Neural progenitor cell (in vitro differentiated cells): ENCODE measurements around the gene APOL3.

ENCODE experiments used
- EZH2 ChIP-seq: fragments of 200-600 bp; sonication (generic); IDR thresholded peaks from 2 replicates; pipeline ENCODE4 v1.6.1; 2017; ENCODE audit warnings: antibody characterized with exemption, mild to moderate bottlenecking, moderate library complexity
- TF ChIP-seq, protein P1 (sequence below): fragments of 200-600 bp; sonication (generic); IDR thresholded peaks from 2 replicates; pipeline ENCODE4 v1.5.1; 2017; ENCODE audit warnings: antibody characterized with exemption, mild to moderate bottlenecking

DNA sequence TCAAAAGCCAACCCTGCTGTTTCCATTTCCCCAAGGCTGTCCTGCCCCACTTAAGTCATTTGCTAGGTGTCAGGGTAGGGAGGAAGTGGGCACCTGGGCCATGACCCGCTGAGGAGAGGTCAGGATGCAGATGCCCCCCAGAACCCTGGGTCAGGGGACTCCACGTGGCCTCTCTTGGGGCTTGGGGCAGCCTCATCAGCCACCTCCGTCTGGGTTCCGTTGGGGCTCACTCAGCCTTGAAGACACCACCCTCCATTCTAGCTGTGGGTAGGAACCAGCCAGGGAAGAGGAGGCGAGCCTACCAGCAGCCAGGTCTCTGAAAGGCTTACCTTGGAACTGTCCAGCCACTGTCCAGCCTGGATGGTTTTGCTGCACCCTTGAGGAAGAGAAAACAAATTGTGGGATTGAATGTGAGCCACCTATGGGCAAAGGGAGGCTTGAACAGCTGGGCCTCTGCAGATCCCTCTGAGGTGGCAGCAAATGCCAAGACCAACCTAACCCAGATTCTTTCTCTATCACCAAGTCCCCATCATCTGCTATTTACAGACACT, 38.5 kb upstream of the APOL3 start:
- TF ChIP-seq, protein P1, sequence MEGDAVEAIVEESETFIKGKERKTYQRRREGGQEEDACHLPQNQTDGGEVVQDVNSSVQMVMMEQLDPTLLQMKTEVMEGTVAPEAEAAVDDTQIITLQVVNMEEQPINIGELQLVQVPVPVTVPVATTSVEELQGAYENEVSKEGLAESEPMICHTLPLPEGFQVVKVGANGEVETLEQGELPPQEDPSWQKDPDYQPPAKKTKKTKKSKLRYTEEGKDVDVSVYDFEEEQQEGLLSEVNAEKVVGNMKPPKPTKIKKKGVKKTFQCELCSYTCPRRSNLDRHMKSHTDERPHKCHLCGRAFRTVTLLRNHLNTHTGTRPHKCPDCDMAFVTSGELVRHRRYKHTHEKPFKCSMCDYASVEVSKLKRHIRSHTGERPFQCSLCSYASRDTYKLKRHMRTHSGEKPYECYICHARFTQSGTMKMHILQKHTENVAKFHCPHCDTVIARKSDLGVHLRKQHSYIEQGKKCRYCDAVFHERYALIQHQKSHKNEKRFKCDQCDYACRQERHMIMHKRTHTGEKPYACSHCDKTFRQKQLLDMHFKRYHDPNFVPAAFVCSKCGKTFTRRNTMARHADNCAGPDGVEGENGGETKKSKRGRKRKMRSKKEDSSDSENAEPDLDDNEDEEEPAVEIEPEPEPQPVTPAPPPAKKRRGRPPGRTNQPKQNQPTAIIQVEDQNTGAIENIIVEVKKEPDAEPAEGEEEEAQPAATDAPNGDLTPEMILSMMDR = no peak
- no peak for TF ChIP-seq EZH2
